GM12801 (cell line): ENCODE measurements around the gene ITPKB.

ENCODE experiments used
- CTCF ChIP-seq: IDR thresholded peaks from one replicate; pipeline ENCODE4 v1.5.1; 2011; ENCODE audit warnings: control low read depth; ENCODE audit not compliant: insufficient read length; ENCODE audit errors: extremely low read depth

ITPKB gene

GRCh38 chr1:226682871-226683814 is 55.9 kb downstream of the ITPKB start:
- no peak for TF ChIP-seq CTCF

GRCh38 chr1:226681652-226682493 is 57.2 kb downstream of the ITPKB start:
- TF ChIP-seq CTCF, result no peak

- no peak for TF ChIP-seq CTCF
Observed at GRCh38 chr1:226680653-226681052, 58.4 kb downstream of the ITPKB start.

GRCh38 chr1:226679853-226680516 is 59.1 kb downstream of the ITPKB start:
- TF ChIP-seq CTCF, result no peak

- TF ChIP-seq CTCF, result no peak
Observed at GRCh38 chr1:226679262-226679661, 59.8 kb downstream of the ITPKB start.

GRCh38 chr1:226678701-226679100 is 60.4 kb downstream of the ITPKB start:
- TF ChIP-seq CTCF, result no peak

- TF ChIP-seq CTCF, result no peak
Observed at GRCh38 chr1:226678251-226678650, 60.8 kb downstream of the ITPKB start.
